ENCODE results near the gene VPS26A.

VPS26A gene

GRCh38 chr10:69142983-69143382 is 19.0 kb downstream of the VPS26A start:
- Histone ChIP-seq H3K9me3 (ENCODE audit: control insufficient read depth, low read length) (no peaks in the 10 kb centered on the region), H3K4me2 (ENCODE audit: low read length) (no peak overlapping the region), H3K27me3 (ENCODE audit: control insufficient read depth, insufficient read depth, low read length) (no peaks in the 10 kb centered on the region), H3K36me3 (ENCODE audit: control insufficient read depth, insufficient read depth, low read length) (no peaks in the 10 kb centered on the region), H3K9ac (no peak overlapping the region), H3K27ac (no peak overlapping the region), H2AFZ (no peak overlapping the region), H3K4me3 (ENCODE audit: low read depth, low read length) (no peak overlapping the region), H3K4me1 (no peaks in the 10 kb centered on the region), H3K79me2 (peaks cover 44% of the 10 kb centered on the region)
- TF ChIP-seq CTCF (IDR thresholded peaks at IDR 0.05), result no peak

- H3K36me3 ChIP-seq (ENCODE audit: control insufficient read depth, insufficient read depth, low read length), result no peaks in the 10 kb centered on the region
- TF ChIP-seq CTCF (IDR thresholded peaks at IDR 0.05), result no peak
- no peak overlapping the region for H3K4me2 ChIP-seq (ENCODE audit: low read length)
- H2AFZ ChIP-seq, result no peak overlapping the region
- H3K27me3 ChIP-seq (ENCODE audit: control insufficient read depth, insufficient read depth, low read length), result no peaks in the 10 kb centered on the region
- no peak overlapping the region for H3K9ac ChIP-seq
- H3K79me2 ChIP-seq, result peaks cover 57% of the 10 kb centered on the region
- H3K4me1 ChIP-seq, result no peaks in the 10 kb centered on the region
- H3K27ac ChIP-seq, result no peak overlapping the region
- no peaks in the 10 kb centered on the region for H3K9me3 ChIP-seq (ENCODE audit: control insufficient read depth, low read length)
- H3K4me3 ChIP-seq (ENCODE audit: low read depth, low read length), result no peak overlapping the region
Observed at GRCh38 chr10:69145329-69145728, 21.4 kb downstream of the VPS26A start.

- Histone ChIP-seq H3K4me2 (ENCODE audit: low read length) (no peak overlapping the region), H3K36me3 (ENCODE audit: control insufficient read depth, insufficient read depth, low read length) (no peaks in the 10 kb centered on the region), H2AFZ (no peak overlapping the region), H3K9me3 (ENCODE audit: control insufficient read depth, low read length) (no peaks in the 10 kb centered on the region), H3K9ac (no peak overlapping the region), H3K4me3 (ENCODE audit: low read depth, low read length) (no peak overlapping the region), H3K27ac (no peak overlapping the region), H3K79me2 (peaks cover 57% of the 10 kb centered on the region), H3K27me3 (ENCODE audit: control insufficient read depth, insufficient read depth, low read length) (no peaks in the 10 kb centered on the region), H3K4me1 (no peaks in the 10 kb centered on the region)
- TF ChIP-seq CTCF (IDR thresholded peaks at IDR 0.05), result no peak
Observed at GRCh38 chr10:69145864-69146263, 21.9 kb downstream of the VPS26A start.

GRCh38 chr10:69146759-69147158 is 22.8 kb downstream of the VPS26A start:
- Histone ChIP-seq H3K27me3 (ENCODE audit: control insufficient read depth, insufficient read depth, low read length) (no peaks in the 10 kb centered on the region), H3K79me2 (peaks cover 53% of the 10 kb centered on the region), H2AFZ (no peak overlapping the region), H3K27ac (no peak overlapping the region), H3K9ac (no peak overlapping the region), H3K36me3 (ENCODE audit: control insufficient read depth, insufficient read depth, low read length) (no peaks in the 10 kb centered on the region), H3K4me3 (ENCODE audit: low read depth, low read length) (no peak overlapping the region), H3K9me3 (ENCODE audit: control insufficient read depth, low read length) (no peaks in the 10 kb centered on the region), H3K4me2 (ENCODE audit: low read length) (no peak overlapping the region), H3K4me1 (no peaks in the 10 kb centered on the region)
- no peak for TF ChIP-seq CTCF (IDR thresholded peaks at IDR 0.05)

GRCh38 chr10:69151984-69152383 is 28.0 kb downstream of the VPS26A start:
- Histone ChIP-seq H3K4me3 (ENCODE audit: low read depth, low read length) (no peak overlapping the region), H3K9me3 (ENCODE audit: control insufficient read depth, low read length) (no peaks in the 10 kb centered on the region), H3K79me2 (peaks cover 35% of the 10 kb centered on the region), H2AFZ (no peak overlapping the region), H3K27me3 (ENCODE audit: control insufficient read depth, insufficient read depth, low read length) (no peaks in the 10 kb centered on the region), H3K4me1 (no peaks in the 10 kb centered on the region), H3K4me2 (ENCODE audit: low read length) (no peak overlapping the region), H3K27ac (no peak overlapping the region), H3K36me3 (ENCODE audit: control insufficient read depth, insufficient read depth, low read length) (no peaks in the 10 kb centered on the region), H3K9ac (no peak overlapping the region)
- no peak for TF ChIP-seq CTCF (IDR thresholded peaks at IDR 0.05)
